HUES48 (cell line): ENCODE results near the gene FOSL2.

Experiments
- H3K27ac ChIP-seq: one replicate; pipeline ENCODE4 v1.7.0; 2013; ENCODE audit warnings: low read depth, low read length, inconsistent platforms
- H3K27me3 ChIP-seq: 2 replicates; pipeline ENCODE4 v1.6.1; 2013; ENCODE audit warnings: mild to moderate bottlenecking, low read length; ENCODE audit not compliant: control insufficient read depth, insufficient read depth
- H3K36me3 ChIP-seq: 2 replicates; pipeline ENCODE4 v1.6.1; 2013; ENCODE audit warnings: low read length; ENCODE audit not compliant: control insufficient read depth, insufficient read depth
- H3K4me1 ChIP-seq: 2 replicates; pipeline ENCODE4 v1.6.1; 2013; ENCODE audit warnings: mild to moderate bottlenecking, low read length; ENCODE audit not compliant: control insufficient read depth, insufficient read depth
- H3K4me3 ChIP-seq: 2 replicates; pipeline ENCODE4 v1.5.1; 2013; ENCODE audit warnings: mild to moderate bottlenecking, low read depth, low read length
- H3K9ac ChIP-seq: 2 replicates; pipeline ENCODE4 v1.6.1; 2013; ENCODE audit warnings: mild to moderate bottlenecking, low read depth, low read length, moderate library complexity
- H3K9me3 ChIP-seq: 2 replicates; pipeline ENCODE4 v1.6.1; 2013; ENCODE audit warnings: low read length; ENCODE audit not compliant: control insufficient read depth, insufficient read depth

Gene FOSL2

DNA sequence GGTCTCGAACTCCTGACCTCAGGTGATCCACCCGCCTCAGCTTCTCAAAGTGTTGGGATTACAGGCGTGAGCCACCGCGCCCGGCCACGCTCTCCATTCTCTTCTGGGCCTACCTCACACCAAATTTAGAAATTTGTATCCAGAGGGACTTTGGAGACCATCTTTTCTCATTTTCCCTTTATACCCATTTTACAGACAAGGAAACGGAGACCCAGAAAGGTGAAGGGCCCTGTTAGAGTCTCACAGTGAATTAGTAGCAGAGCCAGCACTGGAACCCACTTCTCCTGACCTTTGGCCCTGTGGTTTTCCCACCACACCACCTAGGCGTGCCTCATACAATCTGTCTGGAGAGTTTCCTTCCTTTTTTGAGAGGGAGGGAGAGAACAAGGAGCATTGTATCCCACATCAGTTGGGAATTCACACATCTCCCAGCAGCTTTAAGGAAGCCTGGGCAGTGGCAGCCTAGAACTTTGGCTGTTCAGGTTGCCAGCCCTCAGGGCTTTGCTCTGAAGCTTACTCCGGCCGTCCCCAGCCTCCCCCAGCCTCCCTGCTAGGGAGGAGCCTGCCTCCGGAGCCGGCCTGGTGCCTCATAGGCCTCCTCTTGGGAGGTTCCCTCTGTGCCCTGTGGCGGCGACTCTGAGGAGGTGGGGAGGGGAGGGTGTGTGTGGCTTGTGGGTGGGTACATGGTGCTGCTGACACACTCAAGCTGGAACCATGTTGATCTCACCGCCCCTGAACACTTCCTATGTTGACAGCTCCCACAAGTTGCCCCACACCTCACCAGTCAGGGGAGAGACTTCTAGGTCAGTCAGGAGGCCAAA is 13.8 kb downstream of the FOSL2 start:
- peaks cover 4% of the 10 kb centered on the region for H3K36me3 ChIP-seq
- no peaks in the 10 kb centered on the region for H3K27me3 ChIP-seq
- no peak overlapping the region for H3K27ac ChIP-seq
- no peak overlapping the region for H3K9ac ChIP-seq
- H3K9me3 ChIP-seq = no peaks in the 10 kb centered on the region
- no peaks in the 10 kb centered on the region for H3K4me1 ChIP-seq
- no peak overlapping the region for H3K4me3 ChIP-seq

GRCh38 chr2:28407131-28407975 is 14.7 kb downstream of the FOSL2 start:
- H3K36me3 ChIP-seq = peaks cover 6% of the 10 kb centered on the region
- H3K9ac ChIP-seq = no peak overlapping the region
- no peak overlapping the region for H3K4me3 ChIP-seq
- H3K4me1 ChIP-seq = no peaks in the 10 kb centered on the region
- H3K27me3 ChIP-seq = no peaks in the 10 kb centered on the region
- no peak overlapping the region for H3K27ac ChIP-seq
- no peaks in the 10 kb centered on the region for H3K9me3 ChIP-seq

DNA sequence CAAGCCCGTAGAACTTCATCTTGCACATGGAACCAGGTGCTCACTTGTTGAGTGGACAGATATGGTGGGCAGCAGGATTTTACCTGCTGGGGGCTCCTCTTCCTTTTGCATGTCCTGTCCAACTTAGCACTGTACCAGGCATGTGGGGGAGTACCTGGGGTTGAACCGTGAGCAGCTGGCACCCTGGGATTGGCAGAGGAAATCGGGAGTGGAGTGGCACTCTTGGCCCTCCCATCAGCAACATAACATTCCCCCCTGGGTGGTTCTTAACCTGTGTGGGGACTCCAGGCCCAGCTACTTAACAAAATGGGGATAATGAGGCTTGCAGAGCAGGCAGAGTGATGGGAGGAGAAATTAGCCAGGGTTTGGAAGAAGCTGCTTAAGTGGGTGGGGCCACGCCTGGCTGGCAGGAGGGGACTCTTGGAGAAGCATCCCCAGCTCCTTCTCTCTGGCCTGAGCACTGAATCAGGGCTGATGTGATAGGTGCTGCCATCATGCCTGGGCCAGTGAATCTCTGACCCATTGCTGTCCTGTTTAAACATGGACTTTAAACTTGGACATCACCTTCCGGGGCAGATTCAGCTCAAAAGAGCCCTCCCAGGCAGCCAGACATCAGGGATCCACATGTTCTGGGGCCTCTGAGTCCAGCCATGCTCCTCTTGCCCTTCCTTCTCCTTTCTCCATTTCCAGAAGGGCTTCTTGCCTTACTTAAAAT is 15.5 kb downstream of the FOSL2 start:
- Histone ChIP-seq H3K9ac (no peak overlapping the region), H3K27me3 (no peaks in the 10 kb centered on the region), H3K4me1 (no peaks in the 10 kb centered on the region), H3K9me3 (no peaks in the 10 kb centered on the region), H3K4me3 (no peak overlapping the region), H3K36me3 (peaks cover 10% of the 10 kb centered on the region), H3K27ac (no peak overlapping the region)

GRCh38 chr2:28408764-28409599 is 16.3 kb downstream of the FOSL2 start:
- Histone ChIP-seq H3K4me1 (peaks cover 5% of the 10 kb centered on the region), H3K27me3 (no peaks in the 10 kb centered on the region), H3K9me3 (no peaks in the 10 kb centered on the region), H3K27ac (no peak overlapping the region), H3K9ac (no peak overlapping the region), H3K4me3 (no peak overlapping the region), H3K36me3 (peaks cover 10% of the 10 kb centered on the region)

DNA sequence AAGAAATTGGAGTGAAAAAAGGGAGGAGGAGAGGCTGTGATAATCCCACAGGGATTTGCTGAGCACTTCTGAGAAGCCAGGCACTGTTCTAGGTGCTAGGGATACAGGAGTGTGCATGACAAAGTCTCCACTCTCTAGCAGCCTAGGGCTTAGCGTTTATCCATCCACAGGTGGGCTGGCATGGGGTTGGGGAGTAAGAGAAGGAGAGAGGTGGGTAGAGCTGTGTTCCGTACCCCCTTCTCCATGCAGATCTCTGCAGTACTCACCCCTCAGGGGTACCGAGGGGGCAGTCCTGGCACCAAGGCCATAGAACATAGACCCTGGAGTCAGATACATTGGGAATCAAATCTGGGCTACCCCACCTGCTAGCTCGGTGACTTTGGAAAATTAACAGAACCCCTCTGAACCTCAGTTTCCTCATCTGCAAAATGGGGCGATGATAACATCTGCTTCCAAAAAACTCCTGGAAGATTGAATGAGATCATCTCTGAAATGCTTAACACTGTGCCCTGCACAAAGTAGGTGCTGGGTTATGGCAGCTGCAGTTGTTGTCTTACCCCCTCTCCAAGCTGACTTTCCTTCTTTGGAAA is 18.6 kb downstream of the FOSL2 start:
- H3K9ac ChIP-seq = no peak overlapping the region
- no peak overlapping the region for H3K27ac ChIP-seq
- H3K36me3 ChIP-seq = peaks cover 6% of the 10 kb centered on the region; the same call in 1 of the 2 replicates
- H3K4me3 ChIP-seq = no peak overlapping the region
- no peaks in the 10 kb centered on the region for H3K27me3 ChIP-seq
- H3K4me1 ChIP-seq = peaks cover 5% of the 10 kb centered on the region
- H3K9me3 ChIP-seq = no peaks in the 10 kb centered on the region

- peaks cover 6% of the 10 kb centered on the region; the same call in 1 of the 2 replicates for H3K36me3 ChIP-seq
- no peaks in the 10 kb centered on the region for H3K9me3 ChIP-seq
- no peak overlapping the region for H3K4me3 ChIP-seq
- no peak overlapping the region for H3K27ac ChIP-seq
- H3K27me3 ChIP-seq = no peaks in the 10 kb centered on the region
- no peak overlapping the region for H3K9ac ChIP-seq
- H3K4me1 ChIP-seq = peaks cover 5% of the 10 kb centered on the region
These were observed 19.4 kb downstream of the FOSL2 start for GRCh38 chr2:28411956-28412609.

- H3K4me1 ChIP-seq = peaks cover 5% of the 10 kb centered on the region
- peaks cover 6% of the 10 kb centered on the region; the same call in 1 of the 2 replicates for H3K36me3 ChIP-seq
These were observed 20.0 kb downstream of the FOSL2 start for GRCh38 chr2:28412625-28413151.

GRCh38 chr2:28413152-28413898 is 20.7 kb downstream of the FOSL2 start:
- no peaks in the 10 kb centered on the region for H3K27me3 ChIP-seq
- peaks cover 5% of the 10 kb centered on the region for H3K4me1 ChIP-seq
- H3K9ac ChIP-seq = no peak overlapping the region
- peaks cover 6% of the 10 kb centered on the region; the same call in 1 of the 2 replicates for H3K36me3 ChIP-seq
- no peaks in the 10 kb centered on the region for H3K9me3 ChIP-seq
- no peak overlapping the region for H3K4me3 ChIP-seq
- H3K27ac ChIP-seq = no peak overlapping the region

More at GRCh38 chr2:28412625-28413151, 20.0 kb downstream of the FOSL2 start:
- Histone ChIP-seq H3K9ac (no peak overlapping the region), H3K27me3 (no peaks in the 10 kb centered on the region), H3K9me3 (no peaks in the 10 kb centered on the region), H3K27ac (no peak overlapping the region), H3K4me3 (no peak overlapping the region)

DNA sequence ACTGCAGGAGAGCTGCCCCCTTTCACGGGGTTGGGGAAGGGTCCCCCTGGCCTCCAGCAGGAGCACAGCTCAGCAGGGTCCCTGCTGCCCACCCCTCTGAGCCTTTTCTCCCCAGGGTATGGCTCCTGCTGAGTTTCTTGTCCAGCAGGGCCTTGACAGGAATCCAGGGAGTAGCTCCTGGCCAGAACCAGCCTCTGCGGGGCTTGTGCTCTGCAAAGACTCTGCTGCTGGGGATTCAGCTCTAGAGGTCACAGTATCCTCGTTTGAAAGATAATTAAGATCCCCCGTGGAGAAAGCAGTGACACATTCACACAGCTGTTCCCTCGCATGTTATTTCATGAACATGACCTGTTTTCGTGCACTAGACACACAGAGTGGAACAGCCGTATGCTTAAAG is 21.2 kb downstream of the FOSL2 start:
- H3K27ac ChIP-seq = no peak overlapping the region
- H3K9me3 ChIP-seq = no peaks in the 10 kb centered on the region
- no peak overlapping the region for H3K4me3 ChIP-seq
- peaks cover 5% of the 10 kb centered on the region for H3K4me1 ChIP-seq
- peaks cover 6% of the 10 kb centered on the region; the same call in 1 of the 2 replicates for H3K36me3 ChIP-seq
- no peaks in the 10 kb centered on the region for H3K27me3 ChIP-seq
- no peak overlapping the region for H3K9ac ChIP-seq
